Trophoblast cell (in vitro differentiated cells and primary cell): Measurements from ENCODE around the gene KRT83.

Experiments
- DNase-seq, 2 donors: peaks; one replicate each; pipeline ENCODE4 v3.0.0-alpha.2; 2016
- H2AFZ ChIP-seq: 2 replicates; pipeline ENCODE4 v1.6.1; 2013; ENCODE audit warnings: low read length, moderate library complexity, mild to moderate bottlenecking; ENCODE audit not compliant: insufficient read depth, poor library complexity
- H2AK5ac ChIP-seq: 2 replicates; pipeline ENCODE4 v1.6.1; 2013; ENCODE audit warnings: mild to moderate bottlenecking, low read length
- H2BK120ac ChIP-seq: 2 replicates; pipeline ENCODE4 v1.6.1; 2013; ENCODE audit warnings: low read length, mild to moderate bottlenecking, moderate library complexity; ENCODE audit not compliant: insufficient read depth, poor library complexity
- H2BK12ac ChIP-seq: 2 replicates; pipeline ENCODE4 v1.6.1; 2013; ENCODE audit warnings: mild to moderate bottlenecking, low read length, moderate library complexity
- H2BK5ac ChIP-seq: 2 replicates; pipeline ENCODE4 v1.6.1; 2013; ENCODE audit warnings: low read length, low read depth, moderate library complexity, mild to moderate bottlenecking; ENCODE audit not compliant: poor library complexity
- H3K14ac ChIP-seq: 2 replicates; pipeline ENCODE4 v1.6.1; 2013; ENCODE audit warnings: mild to moderate bottlenecking, low read length
- H3K18ac ChIP-seq: 2 replicates; pipeline ENCODE4 v1.6.1; 2013; ENCODE audit warnings: mild to moderate bottlenecking, low read length
- H3K23ac ChIP-seq: 2 replicates; pipeline ENCODE4 v1.6.1; 2013; ENCODE audit warnings: low read length
- H3K27ac ChIP-seq: 2 replicates; pipeline ENCODE4 v1.5.1; 2013; ENCODE audit warnings: low read depth, mild to moderate bottlenecking, inconsistent platforms, low read length, moderate library complexity
- H3K27me3 ChIP-seq: 2 replicates; pipeline ENCODE4 v1.6.1; 2013; ENCODE audit warnings: inconsistent platforms, mild to moderate bottlenecking, low read length, moderate library complexity; ENCODE audit not compliant: insufficient read depth
- H3K36me3 ChIP-seq, 2 experiments: 1 replicate in 1 of 2; 2 replicates in 1 of 2; pipeline ENCODE4 v1.6.1; 2013; ENCODE audit warnings: low read length in 2 of 2, mild to moderate bottlenecking in 2 of 2, moderate library complexity in 1 of 2; ENCODE audit not compliant: insufficient read depth in 2 of 2, control insufficient read depth in 1 of 2
- H3K4ac ChIP-seq: 2 replicates; pipeline ENCODE4 v1.6.1; 2013; ENCODE audit warnings: low read depth, mild to moderate bottlenecking, low read length, moderate library complexity
- H3K4me1 ChIP-seq, 2 experiments: 1 replicate in 1 of 2; 2 replicates in 1 of 2; pipeline ENCODE4 v1.6.1; 2013; ENCODE audit warnings: low read length in 2 of 2, mild to moderate bottlenecking in 2 of 2, moderate library complexity in 1 of 2; ENCODE audit not compliant: insufficient read depth in 2 of 2, control insufficient read depth in 1 of 2
- H3K4me2 ChIP-seq: 2 replicates; pipeline ENCODE4 v1.6.1; 2013; ENCODE audit warnings: inconsistent platforms, mild to moderate bottlenecking, low read length, moderate library complexity
- H3K4me3 ChIP-seq: 2 replicates; pipeline ENCODE4 v1.5.1; 2013; ENCODE audit warnings: mild to moderate bottlenecking, low read depth, low read length, inconsistent platforms
- H3K79me1 ChIP-seq: one replicate; pipeline ENCODE4 v1.6.1; 2013; ENCODE audit warnings: low read length
- H3K79me2 ChIP-seq: 2 replicates; pipeline ENCODE4 v1.6.1; 2013; ENCODE audit warnings: low read length, mild to moderate bottlenecking; ENCODE audit not compliant: control insufficient read depth, insufficient read depth, poor library complexity
- H3K9ac ChIP-seq: 2 replicates; pipeline ENCODE4 v1.6.1; 2013; ENCODE audit warnings: mild to moderate bottlenecking, low read length
- H3K9me3 ChIP-seq: 2 replicates; pipeline ENCODE4 v1.6.1; 2013; ENCODE audit warnings: low read depth, mild to moderate bottlenecking, control low read depth, inconsistent platforms, low read length; ENCODE audit not compliant: insufficient read depth
- H4K12ac ChIP-seq: 2 replicates; pipeline ENCODE4 v1.6.1; 2013; ENCODE audit warnings: low read depth, mild to moderate bottlenecking, low read length, moderate library complexity
- H4K8ac ChIP-seq: 2 replicates; pipeline ENCODE4 v1.6.1; 2013; ENCODE audit warnings: low read depth, mild to moderate bottlenecking, low read length, moderate library complexity
- H4K91ac ChIP-seq: one replicate; pipeline ENCODE4 v1.6.1; 2013; ENCODE audit warnings: low read depth, mild to moderate bottlenecking, low read length, moderate library complexity
- whole genome bisulfite sequencing: extraction: QIAGEN DNeasy Blood & Tissue Kit; methylation state at CpG from one replicate; pipeline ENCODE4 v1.1.7; 2013; ENCODE audit warnings: missing lambda C conversion rate; ENCODE audit not compliant: insufficient read length, insufficient coverage; ENCODE audit errors: extremely low coverage; 5-methylcytosine and 5-hydroxymethylcytosine counted together

KRT83 gene

DNA sequence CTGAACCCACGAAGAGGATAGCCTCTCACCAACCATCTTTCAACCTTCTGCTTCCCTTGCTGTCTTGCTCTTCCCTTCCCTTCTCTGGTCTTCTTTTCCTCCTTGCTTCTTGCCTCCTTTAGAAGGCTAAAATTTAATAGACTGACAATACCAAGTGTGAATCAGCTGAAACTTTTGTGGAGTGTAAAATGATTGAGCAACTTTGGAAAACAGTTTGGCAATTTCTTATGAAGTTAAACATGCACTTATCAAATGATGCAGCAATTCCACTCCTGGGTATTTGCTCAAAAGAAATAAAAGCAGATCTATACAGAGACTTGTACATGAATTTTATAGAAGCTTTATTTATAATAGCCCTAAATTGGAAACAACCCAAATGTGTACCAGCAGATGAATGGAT is 50.0 kb downstream of the KRT83 start:
- Histone ChIP-seq H3K4me2 (no peak overlapping the region), H2AFZ (no peak overlapping the region), H3K4me1 (no peaks in the 10 kb centered on the region), H3K4ac (no peak overlapping the region), H3K79me1 (no peaks in the 10 kb centered on the region), H3K27me3 (no peaks in the 10 kb centered on the region), H3K23ac (no peak overlapping the region), H3K36me3 (no peaks in the 10 kb centered on the region), H3K14ac (no peak overlapping the region), H4K12ac (no peak overlapping the region), H4K8ac (no peak overlapping the region), H2AK5ac (no peak overlapping the region), H3K9me3 (peaks cover 3% of the 10 kb centered on the region), H2BK120ac (no peak overlapping the region), H3K27ac (no peak overlapping the region), H2BK12ac (no peak overlapping the region), H3K9ac (no peak overlapping the region), H3K18ac (no peak overlapping the region), H2BK5ac (no peak overlapping the region), H3K4me3 (no peak overlapping the region), H4K91ac (no peak overlapping the region), H3K79me2 (no peaks in the 10 kb centered on the region)
- no CpG with 5 or more reads among the region's 1 CpG for WGBS
- DNase-seq = no peak

DNA sequence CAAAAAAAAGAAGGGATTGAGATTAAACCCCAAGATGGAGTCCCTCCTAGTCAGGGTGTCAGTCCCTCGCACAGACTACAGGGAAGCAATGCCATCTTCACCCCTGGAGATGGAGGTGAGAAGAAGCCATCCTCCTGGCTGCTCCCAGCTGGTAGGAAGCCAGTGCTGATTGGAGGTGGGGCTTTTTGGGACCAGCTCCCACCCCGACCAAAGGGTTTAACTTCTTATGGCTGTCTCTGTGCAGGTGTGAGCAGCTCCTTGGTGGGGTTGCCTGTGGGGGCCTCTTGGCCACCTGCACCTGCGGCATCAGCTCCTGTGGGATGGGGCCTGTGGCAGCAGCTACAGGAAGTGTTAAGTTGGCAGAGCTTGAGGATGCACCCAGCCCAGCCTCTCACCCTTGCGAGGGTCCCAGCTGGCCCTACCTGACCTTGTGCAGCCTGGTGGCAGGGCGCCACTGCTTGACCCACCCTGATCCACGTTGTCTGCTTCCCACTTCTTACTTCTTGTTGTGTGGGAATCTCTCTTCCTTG is 50.6 kb downstream of the KRT83 start:
- no peak for DNase-seq
- H3K79me1 ChIP-seq = no peaks in the 10 kb centered on the region
- no peak overlapping the region for H2BK120ac ChIP-seq
- H3K27ac ChIP-seq = no peak overlapping the region
- no peak overlapping the region for H3K18ac ChIP-seq
- no peaks in the 10 kb centered on the region for H3K79me2 ChIP-seq
- no peak overlapping the region for H2AK5ac ChIP-seq
- no peak overlapping the region for H4K91ac ChIP-seq
- no peak overlapping the region for H3K4me2 ChIP-seq
- H2AFZ ChIP-seq = no peak overlapping the region
- H3K4me1 ChIP-seq = no peaks in the 10 kb centered on the region
- H3K23ac ChIP-seq = no peak overlapping the region
- no peak overlapping the region for H4K12ac ChIP-seq
- H3K9ac ChIP-seq = no peak overlapping the region
- H3K27me3 ChIP-seq = no peaks in the 10 kb centered on the region
- no peak overlapping the region for H3K4me3 ChIP-seq
- no peak overlapping the region for H2BK12ac ChIP-seq
- H4K8ac ChIP-seq = no peak overlapping the region
- H2BK5ac ChIP-seq = no peak overlapping the region
- no CpG with 5 or more reads among the region's 6 CpGs for WGBS
- H3K14ac ChIP-seq = no peak overlapping the region
- no peak overlapping the region for H3K4ac ChIP-seq
- no peaks in the 10 kb centered on the region for H3K36me3 ChIP-seq
- peaks cover 3% of the 10 kb centered on the region for H3K9me3 ChIP-seq

DNA sequence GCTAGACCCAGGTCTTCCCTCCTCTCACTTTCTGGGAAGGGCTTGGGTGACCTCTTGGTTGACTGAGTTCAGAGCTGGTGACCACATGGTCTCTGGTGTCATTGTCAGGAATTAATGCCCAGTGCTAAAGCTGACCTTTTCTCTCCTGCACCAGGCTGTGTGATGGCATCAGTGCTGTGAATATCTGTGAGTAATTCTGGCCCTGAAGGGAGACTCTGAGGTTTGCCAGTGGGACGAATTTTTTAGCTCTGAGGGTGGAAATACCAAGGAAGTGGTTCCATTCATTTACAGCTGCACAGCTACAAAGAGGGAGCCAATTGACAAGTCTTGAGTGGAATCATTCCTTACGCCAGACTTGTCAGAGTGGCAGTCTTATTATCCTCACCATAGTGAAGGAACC is 53.0 kb downstream of the KRT83 start:
- no peak overlapping the region for H4K91ac ChIP-seq
- no peak overlapping the region for H4K8ac ChIP-seq
- no peaks in the 10 kb centered on the region for H3K36me3 ChIP-seq
- no peak overlapping the region for H2AFZ ChIP-seq
- H2AK5ac ChIP-seq = no peak overlapping the region
- no peak overlapping the region for H2BK120ac ChIP-seq
- H2BK5ac ChIP-seq = no peak overlapping the region
- H3K27ac ChIP-seq = no peak overlapping the region
- WGBS = no CpG with 5 or more reads among the region's 2 CpGs
- H3K79me1 ChIP-seq = no peaks in the 10 kb centered on the region
- no peaks in the 10 kb centered on the region for H3K27me3 ChIP-seq
- no peaks in the 10 kb centered on the region for H3K79me2 ChIP-seq
- H3K9me3 ChIP-seq = peaks cover 9% of the 10 kb centered on the region
- H3K14ac ChIP-seq = no peak overlapping the region
- H3K23ac ChIP-seq = no peak overlapping the region
- H3K4ac ChIP-seq = no peak overlapping the region
- no peak overlapping the region for H3K4me2 ChIP-seq
- no peak overlapping the region for H3K9ac ChIP-seq
- no peak for DNase-seq
- H4K12ac ChIP-seq = no peak overlapping the region
- no peaks in the 10 kb centered on the region for H3K4me1 ChIP-seq
- no peak overlapping the region for H3K4me3 ChIP-seq
- H3K18ac ChIP-seq = no peak overlapping the region
- no peak overlapping the region for H2BK12ac ChIP-seq

DNA sequence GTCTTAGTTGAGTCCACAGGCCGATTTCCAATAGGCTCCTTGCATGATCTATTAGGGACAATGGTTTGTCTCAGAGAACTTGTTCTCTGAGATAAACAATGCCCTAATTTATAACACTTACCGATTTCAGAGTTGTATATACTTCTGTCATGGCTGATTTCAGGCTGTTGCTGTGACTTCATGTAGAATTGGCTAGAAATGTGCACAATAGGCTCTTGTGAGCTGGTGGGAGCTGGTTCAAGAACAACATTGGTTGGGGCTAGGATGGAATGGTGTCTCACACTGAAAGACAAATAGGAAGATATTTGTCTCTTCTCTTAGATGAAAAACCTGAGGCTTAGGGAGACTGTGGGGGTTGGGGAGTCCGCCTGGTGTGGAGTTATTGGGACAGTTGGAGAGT is 53.5 kb downstream of the KRT83 start:
- Histone ChIP-seq H2BK12ac (no peak overlapping the region), H2AFZ (no peak overlapping the region), H3K18ac (no peak overlapping the region), H4K12ac (no peak overlapping the region), H4K91ac (no peak overlapping the region), H3K79me2 (no peaks in the 10 kb centered on the region), H3K14ac (no peak overlapping the region), H3K23ac (no peak overlapping the region), H2BK5ac (no peak overlapping the region), H3K4me3 (no peak overlapping the region), H3K4me2 (no peak overlapping the region), H3K4me1 (no peaks in the 10 kb centered on the region), H2AK5ac (no peak overlapping the region), H3K9me3 (peaks cover 10% of the 10 kb centered on the region), H3K4ac (no peak overlapping the region), H2BK120ac (no peak overlapping the region), H4K8ac (no peak overlapping the region), H3K27ac (no peak overlapping the region), H3K36me3 (no peaks in the 10 kb centered on the region), H3K79me1 (no peaks in the 10 kb centered on the region), H3K27me3 (no peaks in the 10 kb centered on the region), H3K9ac (no peak overlapping the region)
- DNase-seq = no peak
- no CpG with 5 or more reads among the region's 3 CpGs for WGBS
